Superior temporal gyrus (tissue), 1 donor: Measurements from ENCODE around the gene CISTR.
"Not testable (repeated sequence)": the region's sequence is repeated elsewhere in the genome, so short reads cannot be mapped to it uniquely, and the experiment has no call there.

Experiments
- DNase-seq: peaks from one replicate; pipeline ENCODE4 v3.0.0-alpha.2; 2016; ENCODE audit errors: extremely low spot score

Gene CISTR

DNA sequence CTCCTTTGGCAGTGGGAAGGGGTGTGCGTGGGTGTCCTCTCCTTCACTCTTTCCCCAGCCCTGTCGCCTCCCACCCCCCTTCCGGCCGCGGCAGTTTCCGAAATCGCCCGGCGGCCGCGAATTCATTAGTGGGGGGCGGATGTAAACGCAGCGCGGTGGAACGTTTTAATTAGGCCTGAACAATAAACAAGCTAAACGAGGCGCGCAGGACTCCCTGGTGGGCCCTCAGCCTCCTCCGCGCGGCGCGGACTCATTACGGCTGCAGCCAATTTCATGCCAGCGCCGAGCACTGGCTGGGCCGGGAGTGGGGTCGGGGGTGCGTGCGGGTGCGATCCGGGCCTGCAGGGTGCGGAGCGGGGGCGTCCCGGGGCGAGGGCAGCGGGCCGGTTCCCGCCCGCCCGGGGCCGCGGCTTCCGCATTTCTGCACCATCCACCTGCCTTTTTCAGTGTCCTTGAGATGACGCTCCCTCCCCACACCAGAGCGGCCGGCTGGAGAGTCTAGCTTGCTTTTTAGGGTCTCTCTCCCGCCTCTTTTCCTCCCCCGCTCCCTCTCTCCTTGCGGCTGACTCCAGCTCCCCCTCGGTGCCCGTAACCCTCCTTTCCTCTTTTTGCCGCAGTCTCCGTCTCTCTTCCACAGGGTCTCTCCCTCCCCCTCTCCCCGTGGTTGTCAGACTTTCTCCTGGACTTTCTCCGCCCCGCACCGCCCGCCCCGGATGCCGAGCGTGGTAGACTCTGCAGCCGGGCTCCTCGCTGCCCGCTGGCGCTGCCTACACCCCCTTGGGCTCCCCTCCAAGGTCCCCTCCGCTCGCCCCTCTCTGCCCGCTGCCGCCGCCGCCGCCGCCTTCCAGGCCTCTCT lies at the start of gene CISTR:
Gene CISTR (minus strand): TSS at position 644 of the 856 bp plus-strand sequence.
- no peak for DNase-seq

DNA sequence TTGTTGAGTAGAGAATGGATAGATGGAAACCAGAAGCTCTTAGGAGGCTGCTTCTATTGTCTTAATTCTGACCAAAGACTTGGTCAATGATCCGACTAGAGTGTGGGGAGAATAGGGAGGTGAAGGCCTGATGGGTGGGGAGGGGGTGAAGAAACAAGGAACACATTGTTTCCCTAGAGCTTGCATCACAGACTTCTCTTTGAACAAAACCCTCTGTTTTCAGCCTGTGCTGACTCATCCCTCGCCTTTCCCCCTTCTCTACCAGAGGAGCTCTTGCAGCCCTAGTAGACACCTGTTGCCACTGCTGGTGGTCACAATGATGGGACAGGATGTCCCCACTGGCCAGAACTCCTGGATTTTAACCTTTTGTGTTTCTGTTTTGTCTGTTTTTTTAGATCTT lies 46.8 kb upstream of the CISTR start:
- DNase-seq = peak; percentile 92

DNA sequence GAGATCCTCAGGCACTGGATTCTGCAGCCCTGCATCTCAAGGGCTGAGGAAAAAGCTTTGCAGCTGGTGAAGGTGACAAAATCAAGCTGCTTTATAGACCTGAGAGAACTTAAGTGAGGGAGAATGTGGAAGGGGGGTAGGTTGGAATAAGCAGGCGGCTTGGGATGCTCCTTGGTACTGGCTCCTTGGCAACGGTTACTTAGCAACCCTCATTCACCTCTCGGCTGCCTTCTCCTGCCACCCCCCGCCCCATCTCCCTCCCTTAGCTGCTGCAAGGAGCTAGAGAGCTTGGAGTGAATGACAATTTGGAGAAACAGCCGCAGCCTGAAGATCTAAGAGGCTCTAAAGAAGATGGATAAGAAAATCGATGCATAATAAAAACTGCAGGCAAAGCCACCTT lies 44.1 kb upstream of the CISTR start:
- no peak for DNase-seq

DNA sequence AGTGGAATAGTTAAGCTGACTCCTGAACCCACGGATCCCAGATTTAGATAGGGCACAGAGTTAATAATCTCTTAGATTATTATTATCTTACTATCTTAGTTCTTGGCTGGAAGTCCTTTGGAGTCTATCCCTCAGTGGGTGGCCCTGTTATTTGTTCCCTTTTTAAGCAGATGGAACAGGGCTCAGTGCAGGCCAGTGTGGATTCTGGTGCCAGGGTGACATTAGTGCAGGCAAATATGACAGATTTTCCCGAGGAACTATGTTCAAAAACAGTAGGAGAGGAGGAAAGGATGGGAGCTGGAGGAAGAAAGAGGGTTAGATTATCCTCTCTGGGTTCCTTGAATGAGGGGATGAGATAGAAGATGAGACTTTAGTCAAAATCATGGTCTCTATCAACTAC lies 41.4 kb upstream of the CISTR start:
- DNase-seq = no peak

DNA sequence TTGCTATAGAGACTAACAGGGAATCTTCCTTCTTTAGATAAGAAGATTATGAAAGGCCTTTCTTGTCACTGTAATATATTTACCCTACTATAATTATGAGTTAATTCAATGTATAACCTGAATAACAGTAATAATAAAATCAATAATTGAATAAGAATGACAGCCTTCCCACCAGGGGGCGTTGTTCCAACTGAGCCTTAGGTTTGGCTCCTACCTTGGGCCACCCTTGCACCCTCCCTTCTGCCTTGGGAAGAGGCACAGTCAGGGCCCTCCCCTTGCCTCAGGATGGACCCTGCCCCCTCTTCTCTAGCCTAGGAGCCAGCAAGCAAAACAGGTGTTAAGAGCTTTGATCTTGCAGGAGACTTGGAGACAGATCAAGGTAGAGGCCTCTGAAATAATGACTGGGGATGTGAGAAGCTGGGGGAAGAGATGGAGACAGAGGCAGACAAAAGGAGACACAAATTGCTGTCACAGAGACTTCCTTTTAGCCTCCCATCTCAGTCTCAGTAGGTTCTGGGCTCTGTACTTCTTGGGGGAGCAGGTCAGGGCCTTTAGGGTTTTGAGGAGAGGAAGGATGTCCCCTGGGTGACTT lies 40.1 kb upstream of the CISTR start:
- no peak for DNase-seq

- no peak for DNase-seq
Observed at GRCh38 chr12:53789570-53789969, 37.8 kb upstream of the CISTR start.

- no peak for DNase-seq
Observed at GRCh38 chr12:53788892-53789291, 37.1 kb upstream of the CISTR start.

GRCh38 chr12:53786411-53786810 lies 34.6 kb upstream of the CISTR start:
- DNase-seq = no peak

GRCh38 chr12:53785161-53785560 lies 33.4 kb upstream of the CISTR start:
- no peak for DNase-seq

GRCh38 chr12:53782093-53782703 lies 30.4 kb upstream of the CISTR start:
- DNase-seq = no peak

DNA sequence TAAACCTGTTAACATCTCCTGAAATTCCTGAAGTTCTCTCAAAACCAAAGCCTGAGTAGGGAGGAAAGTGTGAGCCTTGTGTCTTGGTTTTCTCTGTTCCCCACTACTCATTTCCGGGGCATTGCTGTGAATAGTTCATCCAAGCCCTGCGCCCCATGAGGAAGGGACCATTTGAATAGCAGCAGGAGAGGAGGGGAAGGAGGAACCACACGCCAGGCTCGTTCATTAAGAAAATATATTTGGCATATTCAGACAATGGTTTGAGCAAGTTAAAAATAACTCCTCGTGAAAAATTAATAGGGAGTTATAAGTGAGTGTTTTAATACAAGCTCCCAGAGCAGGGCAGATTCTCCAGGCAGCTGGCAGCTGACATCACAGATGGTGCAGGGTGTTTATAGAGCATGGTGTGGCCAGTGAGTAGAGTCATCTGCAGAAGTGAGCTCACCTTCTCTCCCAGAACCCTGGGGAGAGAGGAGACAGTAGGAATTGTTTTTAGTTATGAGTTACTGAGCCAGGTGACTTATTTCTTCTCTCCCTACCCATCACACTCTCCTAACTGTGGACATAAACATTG lies 29.5 kb upstream of the CISTR start:
- DNase-seq = no peak

GRCh38 chr12:53780323-53780722 lies 28.5 kb upstream of the CISTR start:
- DNase-seq = no peak

GRCh38 chr12:53779679-53780078 lies 27.9 kb upstream of the CISTR start:
- not testable (repeated sequence) for DNase-seq

- no peak for DNase-seq
Observed at GRCh38 chr12:53777936-53778644, 26.3 kb upstream of the CISTR start.

GRCh38 chr12:53777412-53777811 lies 25.6 kb upstream of the CISTR start:
- no peak for DNase-seq

DNA sequence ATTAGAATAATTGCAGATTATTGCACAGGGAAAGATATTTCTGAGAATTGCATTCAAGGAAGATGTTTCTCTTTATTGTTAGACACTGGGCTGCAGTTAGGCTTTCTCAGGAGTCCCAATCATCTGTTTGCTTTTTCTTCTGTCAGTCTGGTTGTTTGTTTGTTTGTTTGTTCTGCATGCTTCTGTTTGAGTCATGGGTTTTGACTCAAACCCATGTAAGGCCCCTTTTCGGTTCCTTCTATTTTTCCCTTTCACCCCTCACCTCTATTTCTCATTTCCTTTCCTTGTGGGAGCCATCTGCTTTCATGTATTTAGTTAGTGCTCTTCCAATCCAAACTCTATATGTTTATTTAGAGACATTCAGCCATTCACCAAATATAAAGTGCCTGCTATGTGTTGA lies 25.1 kb upstream of the CISTR start:
- DNase-seq = no peak

DNA sequence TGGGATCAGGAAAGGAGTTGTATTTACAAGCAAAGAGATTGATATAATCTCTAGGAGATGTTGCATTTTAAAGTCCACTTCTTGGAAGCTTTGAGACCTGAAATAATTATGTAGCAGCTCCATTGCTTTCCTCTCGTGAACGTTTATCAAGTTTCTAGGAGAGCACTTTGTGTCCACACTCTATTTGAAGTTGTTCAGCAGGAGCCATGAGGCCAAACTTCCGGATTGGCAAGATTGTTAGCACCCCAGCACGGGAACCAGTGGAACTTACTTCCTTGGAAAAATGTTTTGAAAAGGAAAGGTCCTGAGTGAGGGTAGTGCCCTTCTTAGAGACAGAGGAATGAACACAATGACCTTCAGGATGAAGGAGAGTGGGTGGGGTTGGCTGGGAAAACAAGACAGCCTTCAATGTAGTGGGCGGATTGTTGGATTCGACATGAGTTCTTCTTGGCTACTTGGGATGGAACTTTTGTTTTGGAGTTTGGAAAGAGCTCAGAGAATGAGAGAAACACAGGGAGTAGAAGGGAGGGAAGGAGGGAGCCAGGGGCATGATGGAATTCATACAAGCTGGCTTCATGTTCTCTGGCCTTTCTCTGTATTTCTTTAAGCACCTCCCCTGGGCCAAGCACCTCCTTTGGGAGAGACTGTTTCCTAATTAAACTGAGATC lies 23.8 kb upstream of the CISTR start:
- no peak for DNase-seq

DNA sequence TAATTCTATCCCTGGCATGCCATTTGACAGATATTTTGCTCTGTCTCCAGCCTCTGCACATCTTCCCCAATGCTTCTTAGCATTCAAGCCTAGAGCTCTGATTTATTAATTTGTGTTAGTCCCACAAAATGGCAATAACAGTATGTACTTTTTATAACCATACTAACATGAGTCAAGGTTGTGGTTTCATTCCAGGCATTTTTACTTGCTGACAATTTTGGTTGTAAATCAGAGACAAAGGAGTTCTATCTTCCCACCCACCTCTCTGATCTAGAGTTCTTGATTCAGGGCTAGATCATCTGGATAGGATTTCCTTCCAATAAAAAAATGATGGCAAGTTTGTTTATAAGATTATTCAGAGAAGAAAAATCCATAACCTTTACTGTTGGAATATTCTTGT lies 18.5 kb upstream of the CISTR start:
- DNase-seq = no peak

DNA sequence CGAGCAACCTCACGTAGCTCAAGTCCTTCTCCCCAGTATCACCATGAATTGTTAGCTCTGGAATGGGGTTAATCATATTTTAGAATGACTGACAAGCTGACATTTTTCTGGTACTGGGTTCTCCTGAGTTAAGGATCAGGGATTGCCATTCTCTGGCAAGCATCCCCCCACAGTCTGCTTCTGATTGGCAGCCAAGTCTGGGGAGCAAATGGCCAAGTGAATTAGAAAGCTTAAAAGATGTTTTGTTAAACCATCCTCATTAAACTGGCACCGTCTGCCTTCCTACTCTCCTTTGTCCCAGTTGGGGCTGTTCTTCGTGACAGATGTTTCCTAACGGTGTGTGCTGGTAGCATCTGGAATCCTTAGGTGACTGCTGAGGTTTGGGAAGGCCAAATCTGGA lies 17.2 kb upstream of the CISTR start:
- DNase-seq = no peak

- DNase-seq = no peak
Observed at GRCh38 chr12:53766881-53767280, 15.1 kb upstream of the CISTR start.

DNA sequence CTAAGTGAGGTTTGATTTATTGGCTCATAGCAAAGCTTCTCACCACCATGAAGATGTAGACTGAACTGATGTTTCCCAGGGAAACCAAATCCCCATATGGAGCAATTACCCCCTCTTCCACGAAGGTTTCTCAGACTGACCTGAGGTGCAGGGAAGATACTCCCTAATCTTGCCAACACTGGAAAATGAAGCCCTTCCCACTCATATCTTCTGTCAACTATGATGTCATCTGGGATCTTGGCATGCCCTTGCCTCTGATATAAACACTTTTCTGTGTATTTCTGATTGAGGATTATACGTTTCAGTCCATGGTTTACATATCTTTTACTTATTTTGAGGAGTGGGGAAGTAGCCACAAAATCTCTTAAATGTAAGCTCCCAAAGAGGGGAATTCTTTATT lies 14.1 kb upstream of the CISTR start:
- DNase-seq = no peak

- DNase-seq = no peak
Observed at GRCh38 chr12:53764615-53765014, 12.8 kb upstream of the CISTR start.
